GM10266 (cell line): Measurements from ENCODE around the gene CALU.

Source experiments
- DNase-seq: peaks from one replicate; pipeline ENCODE4 v3.0.0; 2012; ENCODE audit errors: extremely low spot score
- CTCF ChIP-seq: IDR thresholded peaks from 2 replicates; pipeline ENCODE4 v1.5.1; 2012; ENCODE audit warnings: mild to moderate bottlenecking, low read depth; ENCODE audit not compliant: control insufficient read depth, insufficient read depth; ENCODE audit errors: missing control alignments

The CALU gene

GRCh38 chr7:128739048-128739962 is at the start of gene CALU:
TSS of gene CALU (plus strand) at chr7:128739359. CDS start at chr7:128748584, 9,225 bp downstream.
- TF ChIP-seq CTCF = no peak
- DNase-seq = peak; percentile 98

DNA sequence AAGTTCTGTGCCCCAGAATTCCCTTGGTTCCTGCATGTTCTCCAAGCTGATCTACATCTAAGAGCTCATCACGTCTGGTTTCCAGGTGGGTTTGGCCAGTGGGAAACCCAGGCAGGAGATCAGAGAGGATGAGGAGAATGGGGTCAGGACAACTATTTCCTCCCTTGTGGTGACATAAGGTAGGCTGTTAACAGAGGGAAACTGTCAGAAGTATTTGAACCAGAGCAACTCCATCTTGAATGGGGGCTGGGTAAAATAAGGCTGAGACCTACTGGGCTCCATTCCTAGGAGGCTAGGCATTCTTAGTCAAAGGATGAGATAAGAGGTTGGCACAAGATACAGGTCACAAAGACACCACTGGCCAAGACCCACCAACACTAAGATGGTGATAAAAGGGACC is 47.9 kb upstream of the CALU start:
- TF ChIP-seq CTCF = no peak
- DNase-seq = no peak

DNA sequence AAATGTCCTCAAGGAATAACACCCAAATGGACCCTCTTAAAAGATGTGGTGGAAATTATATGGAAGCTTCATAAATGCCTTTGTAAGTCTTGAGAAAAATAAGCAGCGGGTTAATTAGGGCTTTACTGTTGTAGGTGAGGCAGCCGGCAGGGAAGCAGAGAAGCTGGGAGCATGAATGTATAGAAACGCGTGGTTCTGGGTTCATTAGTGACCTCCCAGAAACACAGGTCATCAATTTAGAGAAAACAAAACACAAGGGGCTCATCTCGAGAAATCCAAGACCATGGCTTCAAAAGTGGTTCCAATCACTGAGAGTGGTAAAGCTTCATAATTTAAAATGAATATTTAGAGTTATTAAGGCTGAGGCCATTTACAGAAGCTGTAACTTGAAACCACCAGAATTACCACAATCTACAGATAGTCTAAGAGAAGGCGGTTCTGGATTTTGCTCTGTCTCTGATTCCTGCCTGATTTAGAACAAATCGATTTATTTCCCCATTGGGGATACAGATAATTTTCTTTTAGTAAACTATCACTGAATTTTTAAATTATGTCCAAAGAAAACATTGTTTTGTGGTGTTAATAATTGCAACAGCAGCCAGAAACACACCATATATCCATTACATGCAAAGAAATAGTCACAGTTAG is 46.4 kb upstream of the CALU start:
- no peak for TF ChIP-seq CTCF
- no peak for DNase-seq

- no peak for TF ChIP-seq CTCF
- DNase-seq = no peak
Measured at GRCh38 chr7:128693373-128694015, 45.7 kb upstream of the CALU start.

DNA sequence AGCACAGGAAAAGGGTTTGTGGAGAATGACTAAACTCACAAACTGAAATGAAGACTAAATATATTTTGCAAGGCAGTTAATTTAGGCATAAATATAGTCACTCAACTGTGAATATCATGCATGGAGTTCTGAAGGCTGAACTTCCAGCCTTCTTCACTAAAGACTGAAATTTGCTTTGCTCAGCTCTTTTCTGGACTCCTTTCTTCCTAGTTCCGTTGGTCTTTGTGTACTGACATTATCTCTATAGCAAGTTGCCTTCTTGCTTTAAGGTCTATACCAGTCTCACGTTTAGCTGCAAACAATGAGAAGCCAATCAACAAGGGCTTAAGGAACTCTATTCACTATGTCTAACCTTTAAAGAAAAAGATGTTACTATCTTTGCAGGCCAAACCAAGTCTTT is 44.4 kb upstream of the CALU start:
- no peak for DNase-seq
- TF ChIP-seq CTCF = no peak

- DNase-seq = peak; percentile 51
Measured at GRCh38 chr7:128697302-128697905, 41.8 kb upstream of the CALU start.

More at GRCh38 chr7:128697302-128697905, 41.8 kb upstream of the CALU start:
- TF ChIP-seq CTCF = peak; percentile 21
